Sigmoid colon (tissue), 7 donors: ENCODE results near the gene FRAS1. TPM values are rescaled to one million over a fixed set of nuclear protein-coding genes. Genes with fewer than 3 reads are reported as not detected.

Experiments
- DNase-seq: peaks from one replicate; pipeline ENCODE4 v3.0.0-alpha.2; 2019
- H3K27ac ChIP-seq, 4 donors: fragments of 200-600 bp; sonication (generic); one replicate each; pipeline ENCODE4 v1.5.1; 2016 to 2019; ENCODE audit warnings: mild to moderate bottlenecking in 1 of 4
- H3K27me3 ChIP-seq, 3 donors: fragments of 200-600 bp; sonication (generic); one replicate each; pipeline ENCODE4 v1.5.1; 2019; ENCODE audit warnings: mild to moderate bottlenecking in 1 of 3
- H3K36me3 ChIP-seq, 4 donors: fragments of 200-600 bp; sonication (generic); one replicate each; pipeline ENCODE4 v1.5.1; 2016 to 2019
- H3K4me1 ChIP-seq, 4 donors: fragments of 200-600 bp; sonication (generic); one replicate each; pipeline ENCODE4 v1.5.1; 2017 to 2019
- H3K4me3 ChIP-seq, 4 donors: fragments of 200-600 bp; sonication (generic); one replicate each; pipeline ENCODE4 v1.5.1; 2017 to 2019; ENCODE audit warnings: mild to moderate bottlenecking in 2 of 4, moderate library complexity in 1 of 4
- H3K9me3 ChIP-seq, 4 donors: fragments of 200-600 bp in 3 of 4; sonication (generic) in 3 of 4; one replicate each; pipeline versions ENCODE4 v1.5.1 to v1.6.1; 2013 to 2019
- EP300 ChIP-seq, 4 donors: sonication (generic); formaldehyde crosslinking; IDR thresholded peaks; one replicate each; pipeline ENCODE4 v1.6.1; 2017; ENCODE audit warnings: antibody characterized with exemption in 4 of 4
- POLR2A ChIP-seq, 2 donors: fragments of 450-650 bp; IDR thresholded peaks; one replicate each; pipeline ENCODE4 v1.6.1; 2016; ENCODE audit warnings: antibody characterized with exemption in 2 of 2, mild to moderate bottlenecking in 2 of 2, moderate library complexity in 2 of 2
- POLR2AphosphoS5 ChIP-seq, 4 donors: sonication (generic); formaldehyde crosslinking; IDR thresholded peaks; one replicate each; pipeline ENCODE4 v1.6.1; 2017; ENCODE audit warnings: antibody characterized with exemption in 4 of 4
- WGBS, 2 donors: extraction: QIAGEN DNeasy Blood & Tissue Kit; methylation state at CpG; one replicate each; pipeline ENCODE4 v1.1.7; 2013; 5-methylcytosine and 5-hydroxymethylcytosine counted together
- intact Hi-C: fragments of 100-400 bp; cut with DNase I; formaldehyde crosslinking; loops from one replicate; pipeline ENCODE4 v1.15.1; 2023
- polyA plus RNA-seq, 3 donors: library from polyadenylated mRNA; stranded (reverse); fragments of 200-250 nt; gene quantifications; one replicate each; pipeline ENCODE4 v1.2.3, GENCODE V29; 2013
- total RNA-seq, 4 donors: library from RNA; depleted of rRNA; stranded (reverse); fragments of >200 nt; gene quantifications; one replicate each; pipeline ENCODE4 v1.1.0, GENCODE V29; 2016
- TF ChIP-seq, protein P1 (sequence below), 4 experiments: fragments of 450-650 bp in 3 of 4; fragments of 200-600 bp in 1 of 4; IDR thresholded peaks; one replicate each; pipeline ENCODE4 v1.5.1; 2016 to 2019; ENCODE audit warnings: antibody characterized with exemption in 4 of 4, mild to moderate bottlenecking in 3 of 4, moderate library complexity in 2 of 4
- donor health status: healthy with polysubstance abuse.
- donor health status: Bipolar disorder and iron deficiency.
- donor health status: healthy.

The FRAS1 gene
- total and polyA plus RNA-seq, 7 donors, result under 0.01 to 22.4 (median 7.4) TPM; not detected in 1

DNA sequence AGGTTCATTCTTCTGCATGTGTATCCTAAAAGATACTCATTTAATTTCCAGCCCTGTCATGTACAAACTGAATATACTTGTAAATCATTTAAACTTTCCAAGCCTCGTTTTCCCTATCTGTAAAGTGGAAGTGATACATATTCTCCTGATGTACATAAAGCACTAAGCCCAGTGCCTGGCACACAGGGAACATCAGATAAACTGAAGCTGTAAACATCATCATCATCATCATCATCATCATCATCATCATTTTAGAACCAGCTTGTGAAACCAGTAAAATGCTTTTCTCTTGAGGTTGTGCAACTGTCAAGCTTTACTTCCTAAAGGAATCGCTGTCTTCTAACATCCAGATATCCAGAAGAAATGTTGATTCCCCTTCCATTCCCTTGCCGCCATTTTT, 411.1 kb downstream of the FRAS1 start:
- Histone ChIP-seq H3K27me3 (no peaks in the 10 kb centered on the region), H3K9me3 (no peaks in the 10 kb centered on the region), H3K4me3 (no peak overlapping the region), H3K36me3 (peaks cover 0 to 18% (median 0%) of the 10 kb centered on the region in 4 donors), H3K4me1 (no peaks in the 10 kb centered on the region), H3K27ac (no peak overlapping the region)
- DNase-seq, result no peak
- intact Hi-C loops, result no loop called here
- WGBS, 2 donors, result 76 to 90% methylated on average over 3 of the region's 3 CpGs
- TF ChIP-seq, protein P1, sequence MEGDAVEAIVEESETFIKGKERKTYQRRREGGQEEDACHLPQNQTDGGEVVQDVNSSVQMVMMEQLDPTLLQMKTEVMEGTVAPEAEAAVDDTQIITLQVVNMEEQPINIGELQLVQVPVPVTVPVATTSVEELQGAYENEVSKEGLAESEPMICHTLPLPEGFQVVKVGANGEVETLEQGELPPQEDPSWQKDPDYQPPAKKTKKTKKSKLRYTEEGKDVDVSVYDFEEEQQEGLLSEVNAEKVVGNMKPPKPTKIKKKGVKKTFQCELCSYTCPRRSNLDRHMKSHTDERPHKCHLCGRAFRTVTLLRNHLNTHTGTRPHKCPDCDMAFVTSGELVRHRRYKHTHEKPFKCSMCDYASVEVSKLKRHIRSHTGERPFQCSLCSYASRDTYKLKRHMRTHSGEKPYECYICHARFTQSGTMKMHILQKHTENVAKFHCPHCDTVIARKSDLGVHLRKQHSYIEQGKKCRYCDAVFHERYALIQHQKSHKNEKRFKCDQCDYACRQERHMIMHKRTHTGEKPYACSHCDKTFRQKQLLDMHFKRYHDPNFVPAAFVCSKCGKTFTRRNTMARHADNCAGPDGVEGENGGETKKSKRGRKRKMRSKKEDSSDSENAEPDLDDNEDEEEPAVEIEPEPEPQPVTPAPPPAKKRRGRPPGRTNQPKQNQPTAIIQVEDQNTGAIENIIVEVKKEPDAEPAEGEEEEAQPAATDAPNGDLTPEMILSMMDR (IDR thresholded peaks at IDR 0.05), result no peak
- no peak for TF ChIP-seq POLR2AphosphoS5 (IDR thresholded peaks at IDR 0.05)
- no peak for TF ChIP-seq EP300 (IDR thresholded peaks at IDR 0.05)
- TF ChIP-seq POLR2A (IDR thresholded peaks at IDR 0.05), result no peak

DNA sequence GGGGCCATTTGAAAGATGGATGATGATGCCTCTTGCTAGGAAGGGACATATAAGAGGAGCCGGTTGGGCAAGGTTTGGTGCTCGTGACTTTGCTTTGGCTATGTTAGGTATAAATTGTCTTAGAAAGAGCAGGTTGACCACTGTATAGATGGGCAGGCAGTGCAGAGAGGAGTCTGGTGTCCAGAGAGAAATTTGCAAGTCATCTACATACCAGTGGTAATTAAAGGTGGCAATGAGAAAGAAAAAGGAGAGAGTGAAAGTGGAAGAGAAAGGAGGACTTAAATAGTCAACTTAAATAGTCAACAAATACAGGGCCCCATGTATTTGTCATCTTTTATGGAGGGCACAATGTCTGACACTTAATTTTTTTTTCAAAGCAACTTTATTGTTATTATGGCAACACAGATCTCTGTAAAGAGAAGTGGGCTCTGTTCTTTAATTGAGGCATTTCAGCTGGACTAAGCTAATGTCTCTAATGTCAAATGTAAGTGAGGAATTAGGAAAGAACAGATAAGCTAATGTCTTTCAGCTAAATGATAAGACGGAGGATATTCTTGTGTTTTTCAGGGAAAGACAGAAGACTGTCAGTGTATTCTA, 419.1 kb downstream of the FRAS1 start:
- no peak for TF ChIP-seq POLR2A (IDR thresholded peaks at IDR 0.05)
- TF ChIP-seq, protein P1 (IDR thresholded peaks at IDR 0.05), result no peak
- TF ChIP-seq POLR2AphosphoS5 (IDR thresholded peaks at IDR 0.05), result no peak
- TF ChIP-seq EP300 (IDR thresholded peaks at IDR 0.05), result no peak
- H3K27ac ChIP-seq, result no peak overlapping the region
- no peak for DNase-seq
- intact Hi-C loops, result no loop called here
- no peaks in the 10 kb centered on the region for H3K9me3 ChIP-seq
- no peaks in the 10 kb centered on the region for H3K4me1 ChIP-seq
- H3K27me3 ChIP-seq, result no peaks in the 10 kb centered on the region
- H3K4me3 ChIP-seq, result no peak overlapping the region
- H3K36me3 ChIP-seq, result peaks cover 0 to 33% (median 0%) of the 10 kb centered on the region in 4 donors
- 93 to 96% methylated on average over 3 of the region's 3 CpGs for WGBS, 2 donors

DNA sequence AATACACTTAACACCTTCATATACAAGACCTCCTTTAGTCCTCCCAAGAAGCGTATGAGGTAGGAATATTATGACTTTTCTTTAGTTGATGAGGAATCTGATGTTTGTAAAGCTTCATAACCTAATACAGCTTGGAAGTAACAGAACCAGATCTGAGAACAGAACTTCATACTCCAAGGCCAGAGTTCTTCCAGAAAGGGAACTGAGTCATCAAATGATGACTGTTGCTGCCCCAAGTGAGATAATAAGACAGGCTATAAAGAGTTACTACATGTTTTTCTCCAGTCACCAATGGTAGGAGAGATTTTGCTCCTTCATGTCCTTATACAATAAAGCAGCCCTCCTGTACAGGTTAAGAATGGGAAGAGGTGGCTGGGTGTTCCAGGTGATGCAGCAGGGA, 420.2 kb downstream of the FRAS1 start:
- Histone ChIP-seq H3K9me3 (no peaks in the 10 kb centered on the region), H3K4me1 (no peaks in the 10 kb centered on the region), H3K36me3 (peaks cover 0 to 33% (median 0%) of the 10 kb centered on the region in 4 donors), H3K27ac (no peak overlapping the region), H3K27me3 (no peaks in the 10 kb centered on the region), H3K4me3 (no peak overlapping the region)
- no peak for DNase-seq
- intact Hi-C loops, result no loop called here
- no peak for TF ChIP-seq POLR2A (IDR thresholded peaks at IDR 0.05)
- WGBS, 2 donors, result 46 to 51% methylated on average over 1 of the region's 1 CpG

DNA sequence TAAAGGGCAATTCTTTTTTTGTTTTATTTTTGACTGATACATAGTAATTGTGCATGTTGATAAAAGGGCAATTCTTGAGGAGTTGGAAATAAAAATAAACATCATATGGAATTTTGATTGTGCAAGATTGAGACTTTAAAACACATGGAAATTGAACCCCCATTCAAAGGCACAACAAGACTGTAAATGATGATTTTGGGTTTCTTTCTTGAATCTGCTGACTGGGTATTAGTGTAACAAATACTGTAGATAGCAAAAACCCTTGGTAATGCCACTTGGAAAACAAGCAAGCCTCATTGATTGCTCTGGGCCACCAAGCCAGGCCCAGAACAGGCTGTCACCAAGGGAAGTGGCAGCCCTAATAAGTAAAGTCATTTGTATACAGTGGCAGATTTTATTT, 421.4 kb downstream of the FRAS1 start:
- intact Hi-C loops, result no loop called here

DNA sequence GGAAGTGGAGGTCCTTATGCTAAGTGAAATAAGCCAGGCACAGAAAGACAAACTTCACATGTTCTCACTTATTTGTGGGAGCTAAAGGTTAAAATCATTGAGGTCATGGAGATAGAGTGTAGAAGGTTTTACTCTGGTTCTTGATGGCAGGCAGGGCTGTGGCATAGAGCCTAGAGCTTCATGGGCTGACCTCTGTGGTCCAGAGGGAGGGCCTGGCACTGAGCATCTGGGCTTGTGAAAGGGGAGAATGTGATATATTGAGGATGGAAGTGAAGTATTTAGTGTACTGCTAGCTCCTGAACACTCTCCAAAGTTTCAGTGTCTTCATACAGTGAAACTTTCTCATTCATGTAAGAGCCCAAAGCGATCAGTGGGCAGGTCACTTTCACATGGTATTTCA, 423.2 kb downstream of the FRAS1 start:
- no peaks in the 10 kb centered on the region for H3K4me1 ChIP-seq
- WGBS, 2 donors, result 97 to 98% methylated on average over 1 of the region's 1 CpG

More for the DNA sequence above, 421.4 kb downstream of the FRAS1 start:
- no peak overlapping the region for H3K4me3 ChIP-seq
- no peak for DNase-seq
- H3K27ac ChIP-seq, result no peak overlapping the region
- no peaks in the 10 kb centered on the region for H3K27me3 ChIP-seq
- TF ChIP-seq, protein P1 (IDR thresholded peaks at IDR 0.05), result no peak
- no peak for TF ChIP-seq POLR2A (IDR thresholded peaks at IDR 0.05)
- H3K36me3 ChIP-seq, result peaks cover 0 to 29% (median 0%) of the 10 kb centered on the region in 4 donors
- no peaks in the 10 kb centered on the region for H3K9me3 ChIP-seq
- H3K4me1 ChIP-seq, result no peaks in the 10 kb centered on the region

DNA sequence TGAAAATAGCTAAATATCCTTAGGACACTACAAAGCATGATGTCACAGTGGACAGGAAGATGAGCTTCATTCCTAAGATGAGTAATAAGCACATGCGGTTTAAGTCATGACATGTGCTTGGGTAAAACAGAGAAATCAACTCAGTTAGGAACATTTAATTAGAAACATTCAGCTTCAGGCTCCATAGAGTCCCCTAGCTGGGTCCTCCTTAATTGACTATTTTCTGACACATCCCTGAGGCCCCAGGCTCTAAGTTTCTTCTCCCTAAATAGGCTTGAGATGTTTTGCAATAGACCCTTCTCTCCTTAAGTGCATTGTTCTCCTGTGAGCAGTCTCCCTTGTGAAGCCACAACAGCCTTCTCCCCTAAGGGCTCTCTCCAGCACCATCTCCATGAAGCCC, 424.1 kb downstream of the FRAS1 start:
- intact Hi-C loops, result no loop called here
- no peak overlapping the region for H3K4me3 ChIP-seq
- no peaks in the 10 kb centered on the region for H3K27me3 ChIP-seq
- no peak for DNase-seq
- no peak overlapping the region for H3K27ac ChIP-seq
- no peaks in the 10 kb centered on the region for H3K9me3 ChIP-seq
- WGBS, 2 donors, result 91 to 93% methylated on average over 1 of the region's 1 CpG
- no peak for TF ChIP-seq POLR2AphosphoS5 (IDR thresholded peaks at IDR 0.05)
- no peak for TF ChIP-seq POLR2A (IDR thresholded peaks at IDR 0.05)
- no peak for TF ChIP-seq EP300 (IDR thresholded peaks at IDR 0.05)
- TF ChIP-seq, protein P1 (IDR thresholded peaks at IDR 0.05), result no peak
- peaks cover 0 to 23% (median 0%) of the 10 kb centered on the region in 4 donors for H3K36me3 ChIP-seq
- no peaks in the 10 kb centered on the region for H3K4me1 ChIP-seq

More for the DNA sequence above, 423.2 kb downstream of the FRAS1 start:
- intact Hi-C loops, result no loop called here
- H3K27me3 ChIP-seq, result no peaks in the 10 kb centered on the region
- TF ChIP-seq EP300 (IDR thresholded peaks at IDR 0.05), result no peak
- no peaks in the 10 kb centered on the region for H3K9me3 ChIP-seq
- H3K4me3 ChIP-seq, result no peak overlapping the region
- H3K27ac ChIP-seq, result no peak overlapping the region
- no peak for DNase-seq
- H3K36me3 ChIP-seq, result peaks cover 0 to 28% (median 0%) of the 10 kb centered on the region in 4 donors
